ENCODE data around the gene SPACDR.
"Not testable (repeated sequence)": the region's sequence is repeated elsewhere in the genome, so short reads cannot be mapped to it uniquely, and the experiment has no call there.

Gene SPACDR

DNA sequence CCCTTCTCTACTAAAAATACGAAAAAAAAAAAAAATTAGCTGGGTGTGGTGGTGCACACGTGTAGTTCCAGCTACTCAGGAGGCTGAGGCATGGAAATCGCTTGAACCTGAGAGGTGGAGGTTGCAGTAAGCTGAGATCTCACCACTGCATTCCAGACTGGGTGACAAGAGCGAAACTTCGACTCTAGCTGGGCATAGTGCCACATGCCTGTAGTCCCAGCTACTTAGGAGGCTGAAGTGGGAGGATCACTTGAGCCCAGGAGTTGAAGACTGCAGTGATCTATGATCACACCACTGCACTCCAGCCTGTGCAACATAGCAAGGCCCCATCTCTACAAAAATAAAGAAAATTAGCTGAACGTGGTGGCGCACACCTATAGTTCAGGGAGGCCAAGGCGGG lies 1.2 kb upstream of the SPACDR start:
- no peak for DNase-seq

DNA sequence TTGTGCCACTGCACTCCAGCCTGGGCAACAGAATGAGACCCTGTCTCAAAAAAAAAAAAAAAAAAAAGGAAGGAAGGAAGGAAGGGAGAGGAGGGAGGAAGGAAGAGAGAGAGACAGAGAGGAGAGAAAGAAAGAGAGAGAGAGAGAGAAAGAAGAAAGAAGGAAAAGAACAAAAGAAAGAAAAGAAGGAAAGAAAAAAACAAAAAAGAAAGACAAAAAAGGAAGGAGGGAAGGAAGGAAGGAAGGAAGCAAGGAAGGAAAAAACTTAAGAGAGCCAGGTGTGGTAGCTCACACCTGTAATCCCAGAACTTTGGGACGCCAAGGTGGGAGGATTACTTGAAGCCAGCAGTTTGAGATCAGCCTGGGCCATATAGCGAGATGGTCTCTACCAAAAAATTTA lies 731 bp upstream of the SPACDR start:
- DNase-seq = no peak

DNA sequence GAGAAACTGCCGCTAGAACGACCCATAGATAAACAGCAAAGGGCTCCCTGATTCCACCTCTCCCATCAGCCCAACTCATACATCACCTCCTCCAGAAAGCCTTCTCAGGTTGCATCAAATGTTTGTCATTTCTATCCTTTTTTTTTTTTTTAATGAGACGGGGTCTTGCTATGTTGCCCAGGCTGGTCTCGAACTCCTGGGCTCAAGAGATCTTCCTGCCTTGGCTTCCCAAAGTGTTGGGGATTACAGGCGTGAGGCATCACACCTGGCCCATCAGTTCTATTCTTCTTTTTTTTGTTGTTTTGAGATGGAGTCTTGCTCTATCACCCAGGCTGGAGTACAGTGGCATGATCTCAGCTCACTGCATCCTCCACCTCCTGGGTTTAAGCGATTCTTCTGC lies 7.0 kb downstream of the SPACDR start:
- DNase-seq = no peak

GRCh38 chr7:100456562-100456961 lies 7.5 kb downstream of the SPACDR start:
- DNase-seq = no peak

DNA sequence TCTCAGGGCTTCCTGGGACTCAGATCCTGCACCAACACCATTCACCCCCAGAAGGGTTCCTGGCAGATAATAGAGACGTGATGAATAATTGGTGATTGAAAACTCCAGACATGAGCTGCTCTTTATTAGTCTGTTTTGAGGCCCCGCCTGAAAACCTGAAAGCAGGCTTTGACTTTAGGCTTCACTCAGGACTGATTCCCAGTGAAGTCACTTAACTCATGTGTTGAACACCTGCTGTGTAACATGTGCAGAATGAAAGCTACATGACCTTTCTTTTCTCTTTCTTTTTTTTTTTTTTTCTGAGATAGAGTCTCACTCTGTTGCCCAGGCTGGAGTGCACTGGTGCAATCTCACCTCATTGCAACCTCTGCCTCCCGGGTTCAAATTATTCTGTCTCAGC lies 8.9 kb downstream of the SPACDR start:
- DNase-seq = no peak

- not testable (repeated sequence) for DNase-seq
Observed at GRCh38 chr7:100453854-100454253, 10.2 kb downstream of the SPACDR start.

GRCh38 chr7:100452513-100452912 lies 11.5 kb downstream of the SPACDR start:
- DNase-seq = no peak

- no peak for DNase-seq
Observed at GRCh38 chr7:100449190-100449795, 14.8 kb downstream of the SPACDR start.

GRCh38 chr7:100447363-100447762 lies 16.7 kb downstream of the SPACDR start:
- DNase-seq = not testable (repeated sequence)

GRCh38 chr7:100446040-100446439 lies 18.0 kb downstream of the SPACDR start:
- DNase-seq = no peak

DNA sequence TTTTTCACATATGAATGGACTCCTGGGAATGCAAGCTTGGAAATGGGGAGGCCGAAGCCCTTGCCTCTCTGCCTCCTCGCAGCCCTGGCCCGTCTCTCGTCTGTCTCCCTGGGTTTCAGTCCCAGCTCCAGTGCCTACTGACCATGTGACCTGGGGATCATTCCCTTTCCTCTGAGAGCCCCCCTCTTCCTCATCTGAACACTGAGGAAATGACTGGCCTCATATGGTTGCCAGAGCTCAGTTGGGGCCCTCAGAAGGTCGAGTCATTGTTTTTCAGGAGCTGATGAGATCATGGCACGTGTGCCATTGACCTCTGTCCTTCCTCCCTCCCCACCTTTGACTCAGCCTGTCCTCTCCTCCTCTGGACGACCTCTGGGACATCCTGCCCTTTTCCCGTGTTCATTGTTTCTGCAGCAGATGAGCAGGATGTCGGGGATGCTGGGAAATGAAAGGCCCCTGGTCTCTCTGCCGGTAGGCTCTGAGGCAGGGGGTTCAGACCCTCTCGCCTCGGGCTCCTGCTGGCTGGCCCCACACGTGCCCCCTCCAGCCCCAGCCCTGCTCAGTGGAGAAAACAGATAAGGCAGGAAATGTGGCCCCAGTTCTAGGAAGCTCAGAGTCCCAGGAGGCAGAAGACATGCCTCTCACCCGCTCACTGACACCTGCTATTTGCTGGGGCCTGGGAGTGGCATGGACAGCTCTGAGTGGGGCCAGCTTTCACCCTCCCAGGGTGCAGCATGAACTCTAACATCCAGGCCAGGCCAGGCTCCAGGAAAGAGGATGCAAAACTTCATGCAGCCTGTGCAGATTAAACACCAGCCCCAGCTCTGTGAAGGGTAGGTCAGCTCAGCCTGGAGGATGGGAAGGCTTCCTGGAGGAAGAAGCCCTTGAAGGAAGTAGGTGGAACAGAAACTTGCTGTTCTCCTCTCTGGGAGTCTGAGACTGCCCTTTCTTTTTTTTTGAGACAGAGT lies 19.5 kb downstream of the SPACDR start:
- no peak for DNase-seq

DNA sequence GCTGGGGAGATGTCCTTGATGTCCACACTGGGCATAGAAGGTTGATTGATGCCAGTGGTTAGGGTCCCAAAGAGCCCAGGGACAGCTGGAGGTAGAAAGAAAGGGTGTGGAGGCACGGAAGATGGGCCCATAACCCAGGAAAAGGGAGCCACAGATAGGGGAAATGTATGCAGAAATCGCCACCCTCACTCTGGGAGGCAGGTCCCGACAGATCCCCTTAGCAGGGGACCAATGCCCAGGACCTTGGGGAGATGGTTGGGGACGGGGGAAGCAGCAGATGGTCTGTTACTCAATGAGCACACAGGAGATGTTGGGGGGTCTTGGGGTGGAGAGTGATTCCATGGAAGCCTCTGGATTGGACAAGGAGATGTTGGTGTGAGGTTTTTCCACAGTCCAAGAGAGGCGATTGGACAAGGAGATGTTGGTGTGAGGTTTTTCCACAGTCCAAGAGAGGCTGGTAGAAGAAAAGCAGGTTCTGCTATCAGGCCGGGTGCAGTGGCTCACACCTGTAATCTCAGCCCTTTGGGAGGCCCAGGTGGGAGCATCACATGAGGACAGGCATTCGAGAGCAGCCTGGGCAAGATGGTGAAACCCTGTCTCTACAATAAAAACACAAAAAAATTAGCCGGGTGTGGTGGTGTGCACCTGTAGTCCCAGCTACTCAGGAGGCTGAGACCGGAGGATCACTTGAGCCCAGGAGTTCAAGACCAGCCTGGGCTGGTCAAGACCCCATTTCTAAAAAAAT lies 20.8 kb downstream of the SPACDR start:
- no peak for DNase-seq

GRCh38 chr7:100441641-100442535 lies 22.2 kb downstream of the SPACDR start:
- DNase-seq = no peak

DNA sequence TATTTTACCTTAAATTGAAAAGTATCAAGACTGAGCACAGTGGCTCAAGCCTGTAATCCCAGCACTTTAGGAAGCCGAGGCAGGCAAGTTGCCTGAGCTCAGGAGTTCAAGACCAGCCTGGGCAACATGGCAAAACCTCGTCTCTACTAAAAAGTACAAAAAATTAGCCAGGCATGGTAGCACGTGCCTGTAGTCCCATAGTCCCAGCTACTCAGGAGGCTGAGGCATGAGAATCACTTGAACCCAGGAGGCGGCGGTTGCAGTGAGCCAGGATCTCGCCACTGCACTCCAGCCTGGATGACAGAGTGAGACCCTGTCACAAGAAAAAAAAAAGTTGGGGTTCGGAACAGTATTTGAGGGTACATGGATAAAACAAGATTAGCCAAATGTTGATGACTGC lies 24.8 kb downstream of the SPACDR start:
- not testable (repeated sequence) for DNase-seq

GRCh38 chr7:100438731-100439130 lies 25.3 kb downstream of the SPACDR start:
- not testable (repeated sequence) for DNase-seq

GRCh38 chr7:100438172-100438571 lies 25.9 kb downstream of the SPACDR start:
- DNase-seq = no peak

DNA sequence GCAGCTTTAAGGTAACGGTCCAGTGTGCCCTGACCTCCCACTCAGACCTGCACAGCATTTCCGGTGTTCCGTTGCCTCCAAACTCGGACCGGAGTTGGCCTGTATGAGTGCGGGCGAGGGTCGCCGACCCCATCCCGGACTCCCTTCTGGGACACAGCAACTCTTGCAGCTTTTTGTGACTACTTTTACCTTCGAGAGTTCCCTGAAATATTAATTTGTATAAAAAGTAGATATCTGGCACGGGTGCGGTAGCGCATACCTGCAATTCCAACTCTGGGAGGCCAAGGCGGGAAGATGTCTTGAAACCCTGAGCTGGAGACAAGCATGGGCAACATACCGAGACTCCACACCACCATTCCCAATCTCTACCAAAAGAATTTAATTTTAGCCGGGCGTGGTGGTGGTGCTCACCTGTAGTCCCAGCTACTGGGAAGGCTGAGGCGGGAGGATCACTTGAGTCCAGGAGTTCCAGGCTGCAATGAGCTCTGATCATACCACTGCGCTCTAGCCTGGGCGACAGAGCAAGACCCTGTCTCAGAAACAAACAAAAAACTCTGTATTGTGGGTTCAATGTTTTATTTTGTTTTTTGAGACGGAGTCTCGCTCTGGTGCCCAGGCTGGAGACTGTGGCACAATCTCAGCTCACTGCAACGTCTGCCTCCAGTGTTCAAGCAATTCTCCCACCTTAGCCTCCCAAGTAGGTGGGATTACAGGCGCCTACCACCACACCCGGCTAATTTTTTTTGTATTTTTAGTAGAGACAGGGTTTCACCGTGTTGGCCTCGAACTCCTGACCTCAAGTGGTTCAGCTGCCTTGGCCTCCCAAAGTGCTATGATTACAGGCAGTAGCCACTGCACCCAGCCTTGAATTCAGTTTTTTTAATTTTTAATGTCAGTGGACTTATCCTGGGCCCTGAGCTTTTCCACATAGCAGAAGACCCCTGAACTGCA lies 26.6 kb downstream of the SPACDR start:
- DNase-seq = no peak

GRCh38 chr7:100435401-100436304 lies 28.4 kb downstream of the SPACDR start:
- DNase-seq = no peak

GRCh38 chr7:100434297-100435144 lies 29.5 kb downstream of the SPACDR start:
- DNase-seq = no peak

Data from SHP77 treated with DMSO at 0.1 percent for 48 hours (cell line).